ENCODE data around the gene ME3. TPM values are rescaled to one million over a fixed set of nuclear protein-coding genes. Genes with fewer than 3 reads are reported as not detected.

ME3 gene
- total RNA-seq, 1 donor from 2014 or later: 9.7 TPM

DNA sequence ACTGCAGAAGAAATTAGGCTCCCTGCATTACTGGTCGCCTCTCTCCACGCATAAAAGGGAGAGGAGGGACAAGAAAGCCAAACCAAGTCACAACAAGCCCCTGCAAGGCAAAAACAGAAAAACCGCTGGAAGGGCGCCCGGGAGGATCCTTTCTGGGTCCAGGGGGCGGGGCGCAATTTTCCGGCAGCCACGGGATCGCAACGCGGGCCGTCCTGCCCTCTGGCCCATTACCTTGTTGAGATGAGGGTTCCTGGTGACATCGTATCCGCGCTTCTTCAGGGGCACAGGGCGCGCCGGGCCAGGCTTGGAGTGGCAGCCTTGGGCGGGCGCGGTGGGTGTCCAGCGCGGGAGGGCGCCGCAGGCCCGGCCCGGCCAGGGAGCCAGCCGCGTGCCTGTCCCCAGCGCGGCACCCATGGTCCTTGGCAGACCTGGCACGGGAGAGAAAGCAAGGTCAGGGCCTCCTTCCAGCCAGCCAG lies 847 bp downstream of the ME3 start:
- Mint-ChIP-seq H3K27ac (peak overlapping the region; percentile 1), H3K36me3 (peaks cover 4% of the 10 kb centered on the region), H3K4me3 (peak overlapping the region; percentile 81), H3K27me3 (peaks cover 55% of the 10 kb centered on the region), H3K9me3 (no peaks in the 10 kb centered on the region), H3K4me1 (ENCODE audit: unreplicated experiment) (peaks cover 14% of the 10 kb centered on the region)
- DNase-seq (ENCODE audit: extremely low spot score, unreplicated experiment): no peak
- TF ChIP-seq, protein P1, sequence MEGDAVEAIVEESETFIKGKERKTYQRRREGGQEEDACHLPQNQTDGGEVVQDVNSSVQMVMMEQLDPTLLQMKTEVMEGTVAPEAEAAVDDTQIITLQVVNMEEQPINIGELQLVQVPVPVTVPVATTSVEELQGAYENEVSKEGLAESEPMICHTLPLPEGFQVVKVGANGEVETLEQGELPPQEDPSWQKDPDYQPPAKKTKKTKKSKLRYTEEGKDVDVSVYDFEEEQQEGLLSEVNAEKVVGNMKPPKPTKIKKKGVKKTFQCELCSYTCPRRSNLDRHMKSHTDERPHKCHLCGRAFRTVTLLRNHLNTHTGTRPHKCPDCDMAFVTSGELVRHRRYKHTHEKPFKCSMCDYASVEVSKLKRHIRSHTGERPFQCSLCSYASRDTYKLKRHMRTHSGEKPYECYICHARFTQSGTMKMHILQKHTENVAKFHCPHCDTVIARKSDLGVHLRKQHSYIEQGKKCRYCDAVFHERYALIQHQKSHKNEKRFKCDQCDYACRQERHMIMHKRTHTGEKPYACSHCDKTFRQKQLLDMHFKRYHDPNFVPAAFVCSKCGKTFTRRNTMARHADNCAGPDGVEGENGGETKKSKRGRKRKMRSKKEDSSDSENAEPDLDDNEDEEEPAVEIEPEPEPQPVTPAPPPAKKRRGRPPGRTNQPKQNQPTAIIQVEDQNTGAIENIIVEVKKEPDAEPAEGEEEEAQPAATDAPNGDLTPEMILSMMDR (conservative IDR thresholded peaks at IDR 0.05): no peak

DNA sequence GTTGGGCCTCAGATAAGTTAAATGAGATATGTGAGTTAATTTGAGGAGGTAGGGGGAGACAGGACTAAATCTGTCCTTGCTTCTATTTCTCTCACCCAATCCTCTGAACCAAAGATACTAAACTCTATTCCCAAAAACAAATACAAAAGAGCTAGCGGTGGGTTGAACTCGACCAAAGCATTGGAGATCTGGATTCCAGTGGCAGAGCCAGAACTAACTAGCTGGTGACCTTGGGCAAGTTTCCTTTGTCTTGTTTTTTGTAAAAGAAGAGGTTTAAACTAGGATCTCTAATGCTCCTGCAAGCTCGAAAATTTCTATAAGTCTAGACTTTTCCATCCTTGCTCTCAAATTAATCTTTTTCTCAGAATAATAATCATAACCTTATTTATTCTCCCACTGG lies 1.5 kb downstream of the ME3 start:
- Mint-ChIP-seq H3K36me3 (peaks cover 4% of the 10 kb centered on the region), H3K27me3 (peaks cover 55% of the 10 kb centered on the region), H3K9me3 (no peaks in the 10 kb centered on the region), H3K4me3 (peak overlapping the region; percentile 81), H3K27ac (peak overlapping the region; percentile 1), H3K4me1 (ENCODE audit: unreplicated experiment) (peaks cover 14% of the 10 kb centered on the region)
- TF ChIP-seq, protein P1 (conservative IDR thresholded peaks at IDR 0.05): no peak
- no peak for DNase-seq (ENCODE audit: extremely low spot score, unreplicated experiment)

DNA sequence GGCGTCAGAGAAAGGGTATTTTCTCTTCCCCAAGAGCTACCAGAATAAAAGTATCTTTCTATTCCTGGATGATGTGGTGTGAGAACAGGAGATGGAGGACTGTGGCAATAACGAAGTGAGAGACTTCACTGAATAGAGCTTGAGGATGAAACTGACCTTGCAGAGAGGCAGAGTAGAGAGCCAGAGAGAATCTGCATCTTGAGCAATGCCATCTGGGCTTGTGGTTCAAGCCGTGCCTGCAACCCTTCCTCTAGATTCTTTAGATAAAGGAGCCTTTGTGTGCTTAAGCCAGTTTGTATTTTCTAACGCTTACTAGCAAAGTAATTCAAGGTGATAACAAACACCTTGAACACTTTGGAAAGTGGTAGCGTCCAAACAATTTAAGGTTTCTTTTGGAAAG lies 2.2 kb downstream of the ME3 start:
- no peak for DNase-seq (ENCODE audit: extremely low spot score, unreplicated experiment)

DNA sequence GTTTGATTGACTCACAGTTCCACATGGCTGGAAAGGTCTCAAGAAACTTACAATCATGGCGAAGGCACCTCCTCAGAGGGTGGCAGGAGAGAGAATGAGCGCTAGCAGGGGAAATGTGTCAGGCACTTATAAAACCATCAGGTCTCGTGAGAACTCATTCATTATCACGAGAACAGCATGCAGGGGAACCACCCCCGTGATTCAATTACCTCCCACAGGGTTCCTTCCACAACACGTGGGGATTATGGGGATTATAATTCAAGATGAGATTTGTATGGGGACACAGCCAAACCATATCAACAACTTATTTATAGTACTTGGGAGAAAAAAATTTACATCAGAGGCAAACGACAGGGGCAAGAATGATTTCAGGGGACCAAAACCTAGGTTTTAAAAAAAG lies 3.0 kb downstream of the ME3 start:
- Mint-ChIP-seq H3K27me3 (peaks cover 59% of the 10 kb centered on the region), H3K9me3 (no peaks in the 10 kb centered on the region), H3K27ac (no peak overlapping the region), H3K4me3 (peak overlapping the region; percentile 44), H3K4me1 (ENCODE audit: unreplicated experiment) (peaks cover 14% of the 10 kb centered on the region), H3K36me3 (peaks cover 4% of the 10 kb centered on the region)
- TF ChIP-seq, protein P1 (conservative IDR thresholded peaks at IDR 0.05): no peak
- no peak for DNase-seq (ENCODE audit: extremely low spot score, unreplicated experiment)

More for the DNA sequence above, 2.2 kb downstream of the ME3 start:
- H3K27ac Mint-ChIP-seq: no peak overlapping the region
- peaks cover 60% of the 10 kb centered on the region for H3K27me3 Mint-ChIP-seq
- peak overlapping the region; percentile 81 for H3K4me3 Mint-ChIP-seq
- peaks cover 4% of the 10 kb centered on the region for H3K36me3 Mint-ChIP-seq
- no peaks in the 10 kb centered on the region for H3K9me3 Mint-ChIP-seq
- TF ChIP-seq, protein P1 (conservative IDR thresholded peaks at IDR 0.05): no peak
- H3K4me1 Mint-ChIP-seq (ENCODE audit: unreplicated experiment): peaks cover 14% of the 10 kb centered on the region

DNA sequence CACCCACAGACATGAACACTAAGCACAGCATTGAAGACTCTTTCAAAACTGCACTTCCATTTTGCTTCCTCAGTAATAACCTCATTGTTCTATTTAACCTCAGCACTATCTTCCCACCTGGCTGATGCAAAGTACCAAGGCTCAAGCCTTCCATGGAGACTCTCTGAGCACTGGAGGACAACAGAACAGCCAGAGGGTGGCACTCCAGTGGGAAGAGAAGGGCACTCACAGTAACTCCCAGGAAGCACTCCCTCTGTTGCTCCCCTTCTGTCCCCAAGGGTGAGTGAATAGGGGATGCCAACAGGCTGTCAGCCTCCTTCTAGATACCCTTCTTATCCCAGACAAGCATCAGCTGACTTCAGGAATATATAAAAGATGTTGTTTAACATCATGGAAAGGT lies 3.5 kb downstream of the ME3 start:
- no peak overlapping the region for H3K4me3 Mint-ChIP-seq
- peaks cover 55% of the 10 kb centered on the region for H3K27me3 Mint-ChIP-seq
- DNase-seq (ENCODE audit: extremely low spot score, unreplicated experiment): no peak
- TF ChIP-seq, protein P1 (conservative IDR thresholded peaks at IDR 0.05): no peak
- peaks cover 4% of the 10 kb centered on the region for H3K36me3 Mint-ChIP-seq
- H3K9me3 Mint-ChIP-seq: no peaks in the 10 kb centered on the region
- H3K27ac Mint-ChIP-seq: no peak overlapping the region
- peaks cover 14% of the 10 kb centered on the region for H3K4me1 Mint-ChIP-seq (ENCODE audit: unreplicated experiment)

DNA sequence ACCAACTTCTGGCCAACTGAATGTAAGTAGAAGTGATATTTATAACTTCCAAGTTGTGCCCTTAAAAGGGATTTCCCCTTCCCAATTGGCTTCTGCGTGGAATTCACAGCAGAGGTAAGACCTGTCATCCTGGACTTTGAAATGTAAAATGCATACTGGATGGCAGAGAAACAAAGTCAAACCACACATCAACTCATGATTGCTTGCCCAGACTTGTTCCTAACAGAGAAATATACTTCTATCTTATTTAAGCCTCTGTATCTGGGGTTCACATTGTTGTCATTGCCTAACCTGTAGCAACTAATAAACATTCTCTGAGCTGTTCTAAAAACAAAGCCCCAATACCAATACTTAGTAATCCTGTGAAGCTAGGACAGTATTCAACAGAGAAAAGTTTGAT lies 6.2 kb downstream of the ME3 start:
- Mint-ChIP-seq H3K27ac (no peak overlapping the region), H3K9me3 (no peaks in the 10 kb centered on the region), H3K4me3 (no peak overlapping the region), H3K36me3 (peaks cover 4% of the 10 kb centered on the region), H3K4me1 (ENCODE audit: unreplicated experiment) (peaks cover 12% of the 10 kb centered on the region), H3K27me3 (peaks cover 46% of the 10 kb centered on the region)
- no peak for DNase-seq (ENCODE audit: extremely low spot score, unreplicated experiment)
- TF ChIP-seq, protein P1 (conservative IDR thresholded peaks at IDR 0.05): no peak

Data from type B pancreatic cell (in vitro differentiated cells).